Renal cortical epithelial cell (primary cell): Measurements from ENCODE around the gene TMOD4. TPM values are rescaled to one million over a fixed set of nuclear protein-coding genes. Genes with fewer than 3 reads are reported as not detected.

Source experiments
- DNase-seq: peaks from one replicate; pipeline ENCODE4 v3.0.0-alpha.2; 2011; ENCODE audit warnings: low read depth
- total RNA-seq: library from RNA; depleted of rRNA; stranded (reverse); fragments of >200 nt; gene quantifications from 2 replicates; pipeline ENCODE4 v1.2.3, GENCODE V29; 2014

Gene TMOD4
- total RNA-seq, 1 donor from 2014 or later, result not detected

GRCh38 chr1:151142411-151143056 is 33.2 kb downstream of the TMOD4 start:
- DNase-seq, result no peak

GRCh38 chr1:151137789-151138188 is 38.0 kb downstream of the TMOD4 start:
- no peak for DNase-seq

DNA sequence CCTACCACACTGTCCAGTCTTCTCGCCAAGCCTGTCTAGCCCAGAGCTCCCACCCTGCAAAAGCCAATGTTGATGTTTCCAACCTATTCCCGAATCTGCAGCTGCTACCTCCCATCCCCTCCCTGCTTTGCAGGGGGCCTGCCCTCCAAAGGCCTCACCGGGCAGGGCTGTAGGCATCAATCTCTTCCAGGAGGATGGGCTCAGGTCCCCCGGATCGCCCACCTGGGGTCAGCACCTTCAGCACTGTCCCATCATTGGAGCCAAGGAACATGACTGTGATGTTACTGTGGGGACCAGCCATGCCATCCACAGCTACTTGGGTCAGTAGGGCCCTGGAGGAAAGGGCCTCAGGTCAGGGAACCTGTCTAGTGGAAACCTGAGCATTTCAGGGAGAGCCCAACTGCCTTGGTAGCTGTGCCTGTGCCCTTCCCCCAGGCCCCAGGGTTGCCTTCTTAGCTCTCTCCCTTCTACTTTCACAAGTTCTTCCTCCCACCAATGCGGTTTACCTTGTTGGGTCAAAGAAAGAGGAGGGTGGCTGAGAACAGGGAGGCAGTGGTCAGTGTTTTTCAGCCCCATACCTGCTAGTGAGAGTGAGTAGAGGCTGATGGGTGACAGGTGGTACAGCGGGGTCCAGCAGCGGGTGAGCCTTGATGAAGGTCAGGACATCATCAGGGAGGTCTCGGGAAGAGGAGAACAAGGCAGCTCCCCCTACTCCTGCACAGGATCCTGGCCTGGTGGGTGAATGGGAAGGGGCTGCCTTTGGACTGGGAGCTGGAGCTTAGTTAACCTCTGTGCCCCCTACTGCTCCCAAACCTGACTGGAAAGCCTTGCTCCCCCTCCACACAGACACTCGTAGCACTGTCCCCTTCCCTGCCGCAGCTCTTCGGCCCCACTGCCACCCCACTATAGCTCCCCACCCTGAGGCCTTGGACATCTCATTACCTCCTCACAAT is 40.1 kb downstream of the TMOD4 start:
- DNase-seq, result no peak

DNA sequence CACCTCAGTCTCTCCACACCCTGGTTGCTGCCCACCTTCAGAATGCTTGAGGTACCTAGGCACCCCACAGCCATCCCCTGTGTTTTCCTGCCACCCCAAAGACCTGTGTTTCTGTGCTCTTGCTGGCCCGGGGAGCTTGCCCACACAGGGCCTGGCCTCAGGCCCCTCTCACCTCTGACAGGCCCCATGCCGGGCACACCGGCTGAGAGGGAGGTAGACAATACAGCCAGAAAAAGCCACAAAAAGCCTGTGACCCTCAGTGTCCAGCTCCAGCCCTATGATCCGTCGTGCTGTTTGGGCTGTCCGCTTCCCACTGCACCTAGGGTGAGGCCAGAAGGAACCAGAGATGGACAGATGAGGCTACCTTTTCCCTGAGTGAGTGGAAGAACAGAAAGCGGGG is 40.8 kb downstream of the TMOD4 start:
- no peak for DNase-seq

DNA sequence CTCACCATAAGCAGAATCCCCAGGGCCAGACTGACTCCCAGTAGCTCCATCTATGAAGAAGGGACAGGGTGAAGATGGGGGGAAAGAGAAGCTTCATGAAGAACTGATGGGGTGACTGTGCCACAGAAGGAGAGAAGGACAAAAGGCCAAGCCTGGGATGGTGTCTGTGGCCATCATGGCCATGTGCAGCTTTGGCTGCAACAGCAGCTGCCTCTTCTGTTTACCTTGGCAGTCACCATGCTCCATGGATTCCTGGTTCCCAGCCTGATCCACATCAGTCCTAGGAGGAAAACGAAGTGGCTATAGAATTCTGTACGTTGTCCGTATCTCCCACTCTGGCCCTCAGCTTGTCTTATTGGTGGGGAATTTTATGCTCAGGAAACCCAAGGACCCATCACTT is 41.4 kb downstream of the TMOD4 start:
- DNase-seq, result no peak

GRCh38 chr1:151133018-151133806 is 42.6 kb downstream of the TMOD4 start:
- DNase-seq, result no peak

GRCh38 chr1:151132335-151133017 is 43.3 kb downstream of the TMOD4 start:
- DNase-seq, result no peak

- no peak for DNase-seq
Measured at GRCh38 chr1:151131701-151132334, 44.0 kb downstream of the TMOD4 start.

GRCh38 chr1:151130987-151131586 is 44.7 kb downstream of the TMOD4 start:
- peak; percentile 86 for DNase-seq

DNA sequence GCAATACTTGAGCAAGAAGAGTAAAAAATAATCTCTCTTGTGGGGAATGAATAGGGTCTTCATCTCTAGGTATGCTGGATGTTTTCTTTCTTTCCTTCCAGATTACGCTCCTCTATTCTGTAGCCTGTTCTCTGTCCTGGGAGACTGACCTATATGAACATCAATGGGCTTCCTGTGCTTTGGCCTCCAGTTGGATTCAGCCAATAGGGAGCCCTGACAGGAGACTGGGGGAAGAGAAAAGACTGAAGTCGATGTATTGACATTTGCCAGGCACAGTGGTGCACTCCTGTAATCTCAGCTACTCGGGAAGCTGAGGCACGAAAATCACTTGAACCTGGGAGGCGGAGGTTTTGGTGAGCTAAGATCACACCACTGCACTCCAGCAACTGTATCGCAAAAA is 47.0 kb downstream of the TMOD4 start:
- no peak for DNase-seq

GRCh38 chr1:151124763-151125403 is 50.9 kb downstream of the TMOD4 start:
- no peak for DNase-seq

Other genes with a start within 250 kb of the TMOD4 start
- gene SETDB1, start 249.6 kb downstream of the TMOD4 start, total RNA-seq, result 33.0 and 51.1 TPM in 2 replicates
- 119 and 202 TPM in 2 replicates for gene CERS2, start 201.1 kb downstream of the TMOD4 start, total RNA-seq
- gene ANXA9, start 193.7 kb downstream of the TMOD4 start, total RNA-seq, result 0.30 and 1.6 TPM in 2 replicates
- gene MINDY1, start 169.1 kb downstream of the TMOD4 start, total RNA-seq, result 35.4 and 47.7 TPM in 2 replicates
- gene PRUNE1, start 167.5 kb downstream of the TMOD4 start, total RNA-seq, result 12.5 and 21.6 TPM in 2 replicates
- gene BNIPL, start 139.4 kb downstream of the TMOD4 start, total RNA-seq, result 0.40 TPM in 1 of 2 replicates, not detected in the other
- gene C1orf56, start 128.2 kb downstream of the TMOD4 start, total RNA-seq, result 0.52 and 1.1 TPM in 2 replicates
- 80.7 and 134 TPM in 2 replicates for gene CDC42SE1, start 116.4 kb downstream of the TMOD4 start, total RNA-seq
- gene MLLT11, start 115.6 kb downstream of the TMOD4 start, total RNA-seq, result 6.1 and 6.6 TPM in 2 replicates
- 9.6 and 14.1 TPM in 2 replicates for gene GABPB2, start 105.2 kb downstream of the TMOD4 start, total RNA-seq
- 8.4 TPM in 1 of 2 replicates, not detected in the other for gene SEMA6C, start 29.4 kb downstream of the TMOD4 start, total RNA-seq
- gene TNFAIP8L2, start 19.3 kb downstream of the TMOD4 start, total RNA-seq, result not detected in 2 replicates
- 5.8 and 7.5 TPM in 2 replicates for gene LYSMD1, start 10.1 kb downstream of the TMOD4 start, total RNA-seq
- gene SCNM1, start 9.8 kb downstream of the TMOD4 start, total RNA-seq, result 16.8 and 20.0 TPM in 2 replicates
- gene VPS72, start 14.2 kb upstream of the TMOD4 start, total RNA-seq, result 75.6 and 82.8 TPM in 2 replicates
- 67.4 and 95.5 TPM in 2 replicates for gene PIP5K1A, start 22.6 kb upstream of the TMOD4 start, total RNA-seq
- gene PSMD4, start 78.8 kb upstream of the TMOD4 start, total RNA-seq, result 181 and 257 TPM in 2 replicates
- 10.1 and 32.3 TPM in 2 replicates for gene ZNF687, start 106.3 kb upstream of the TMOD4 start, total RNA-seq
- gene PI4KB, start 151.4 kb upstream of the TMOD4 start, total RNA-seq, result 43.4 and 57.0 TPM in 2 replicates
- 92.2 and 111 TPM in 2 replicates for gene RFX5, start 171.3 kb upstream of the TMOD4 start, total RNA-seq
- gene SELENBP1, start 196.7 kb upstream of the TMOD4 start, total RNA-seq, result 5.0 and 26.8 TPM in 2 replicates
- gene PSMB4, start 223.6 kb upstream of the TMOD4 start, total RNA-seq, result 207 and 403 TPM in 2 replicates